Gastrocnemius medialis (tissue), 4 donors: ENCODE measurements around the gene DVL2. TPM values are rescaled to one million over a fixed set of nuclear protein-coding genes. Genes with fewer than 3 reads are reported as not detected.
"Not testable (repeated sequence)": the region's sequence is repeated elsewhere in the genome, so short reads cannot be mapped to it uniquely, and the experiment has no call there.

Experiments used
- ATAC-seq, 2 donors: fragments of 150-250 bp; one replicate each; pipeline ENCODE4 v1.9.1; 2016
- DNase-seq, 2 donors: peaks; one replicate each; pipeline ENCODE4 v3.0.0-alpha.2; 2019
- H3K27ac ChIP-seq, 4 donors: fragments of 200-600 bp; sonication (generic); 1 replicate in 1 of 4; 2 replicates in 3 of 4; pipeline ENCODE4 v1.5.1; 2016 to 2018; ENCODE audit warnings: mild to moderate bottlenecking in 2 of 4, moderate library complexity in 1 of 4
- H3K27me3 ChIP-seq, 3 donors: fragments of 200-600 bp; sonication (generic) in 2 of 3; 1 replicate in 1 of 3; 2 replicates in 2 of 3; pipeline versions ENCODE4 v1.5.1 to v1.6.0; 2016 to 2019; ENCODE audit warnings: mild to moderate bottlenecking in 1 of 3, moderate library complexity in 1 of 3
- H3K36me3 ChIP-seq, 2 donors: fragments of 200-600 bp; sonication (generic) in 1 of 2; one replicate each; pipeline ENCODE4 v1.5.1; 2017 to 2018
- H3K4me1 ChIP-seq, 2 donors: fragments of 200-600 bp; sonication (generic) in 1 of 2; one replicate each; pipeline ENCODE4 v1.5.1; 2016 to 2017; ENCODE audit warnings: mild to moderate bottlenecking in 2 of 2
- H3K4me3 ChIP-seq, 4 donors: fragments of 200-600 bp; sonication (generic) in 3 of 4; 1 replicate in 1 of 4; 2 replicates in 3 of 4; pipeline ENCODE4 v1.5.1; 2016 to 2019; ENCODE audit warnings: mild to moderate bottlenecking in 2 of 4
- H3K9me3 ChIP-seq, 3 donors: fragments of 200-600 bp; sonication (generic) in 2 of 3; 1 replicate in 1 of 3; 2 replicates in 2 of 3; pipeline ENCODE4 v1.5.1; 2016 to 2019
- POLR2A ChIP-seq, 2 donors: fragments of 450-650 bp; IDR thresholded peaks; one replicate each; pipeline ENCODE4 v1.6.1; 2017; ENCODE audit warnings: antibody characterized with exemption in 2 of 2, mild to moderate bottlenecking in 2 of 2, moderate library complexity in 2 of 2
- in situ Hi-C, 4 donors: fragments of 200-750 bp; cut with MboI; loops; one replicate each; pipeline versions ENCODE4 v1.15.0 to v1.8.0; 2017; ENCODE audit warnings: low sequenced_read_pairs in 4 of 4
- intact Hi-C: fragments of 100-400 bp; cut with DNase I; formaldehyde crosslinking; loops from one replicate; pipeline ENCODE4 v1.15.1; 2023; ENCODE audit warnings: low total_unique reads
- total RNA-seq, 4 donors: library from RNA; depleted of rRNA; stranded (reverse); fragments of >200 nt; gene quantifications; one replicate each; pipeline versions ENCODE4 v1.1.0 to v1.2.3, GENCODE V29; 2016
- TF ChIP-seq, protein P1 (sequence below), 5 experiments: fragments of 450-650 bp in 3 of 5; fragments of 200-600 bp in 2 of 5; sonication (generic) in 2 of 5; IDR thresholded peaks in 4 of 5; conservative IDR thresholded peaks in 1 of 5; 1 replicate in 4 of 5; 2 replicates in 1 of 5; pipeline ENCODE4 v1.5.1; 2016 to 2019; ENCODE audit warnings: antibody characterized with exemption in 5 of 5, mild to moderate bottlenecking in 3 of 5, moderate library complexity in 3 of 5

DVL2 gene
- total RNA-seq, 4 donors from 2014 or later, result 15.5 to 22.6 (median 20.5) TPM

DNA sequence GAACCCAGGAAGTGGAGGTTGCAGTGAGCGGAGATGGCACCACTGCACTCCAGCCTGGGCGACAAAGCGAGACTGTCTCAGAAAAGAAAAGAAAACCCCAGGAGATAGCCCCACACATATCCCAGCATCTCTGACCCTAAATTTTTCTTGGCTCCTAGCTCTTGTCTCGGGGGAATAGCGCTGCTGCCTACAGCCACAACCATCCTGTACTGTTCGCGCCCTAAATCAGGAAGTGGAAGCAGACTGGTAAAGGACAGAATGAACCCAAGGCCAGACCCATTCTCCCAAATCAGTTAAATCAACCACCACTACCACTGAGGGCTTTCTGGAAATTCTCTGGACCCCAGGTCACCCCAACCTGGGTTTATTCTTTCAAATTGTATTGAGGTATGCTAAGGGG is 15.5 kb upstream of the DVL2 start:
- Histone ChIP-seq H3K36me3 (peaks cover 0 to 28% of the 10 kb centered on the region in 2 donors), H3K9me3 (no peaks in the 10 kb centered on the region), H3K4me3 (peak overlapping the region; percentile 69 to 98 (median 81)), H3K27ac (peak overlapping the region; percentile 98 to 100 (median 98)), H3K27me3 (no peaks in the 10 kb centered on the region), H3K4me1 (peaks cover 43 to 44% of the 10 kb centered on the region in 2 donors)
- no peak for ATAC-seq
- DNase-seq, result no peak
- no peak for TF ChIP-seq POLR2A (IDR thresholded peaks at IDR 0.05)
- TF ChIP-seq, protein P1, sequence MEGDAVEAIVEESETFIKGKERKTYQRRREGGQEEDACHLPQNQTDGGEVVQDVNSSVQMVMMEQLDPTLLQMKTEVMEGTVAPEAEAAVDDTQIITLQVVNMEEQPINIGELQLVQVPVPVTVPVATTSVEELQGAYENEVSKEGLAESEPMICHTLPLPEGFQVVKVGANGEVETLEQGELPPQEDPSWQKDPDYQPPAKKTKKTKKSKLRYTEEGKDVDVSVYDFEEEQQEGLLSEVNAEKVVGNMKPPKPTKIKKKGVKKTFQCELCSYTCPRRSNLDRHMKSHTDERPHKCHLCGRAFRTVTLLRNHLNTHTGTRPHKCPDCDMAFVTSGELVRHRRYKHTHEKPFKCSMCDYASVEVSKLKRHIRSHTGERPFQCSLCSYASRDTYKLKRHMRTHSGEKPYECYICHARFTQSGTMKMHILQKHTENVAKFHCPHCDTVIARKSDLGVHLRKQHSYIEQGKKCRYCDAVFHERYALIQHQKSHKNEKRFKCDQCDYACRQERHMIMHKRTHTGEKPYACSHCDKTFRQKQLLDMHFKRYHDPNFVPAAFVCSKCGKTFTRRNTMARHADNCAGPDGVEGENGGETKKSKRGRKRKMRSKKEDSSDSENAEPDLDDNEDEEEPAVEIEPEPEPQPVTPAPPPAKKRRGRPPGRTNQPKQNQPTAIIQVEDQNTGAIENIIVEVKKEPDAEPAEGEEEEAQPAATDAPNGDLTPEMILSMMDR (IDR thresholded peaks at IDR 0.05 in 4 of 5, conservative IDR thresholded peaks at IDR 0.05 in 1 of 5), result no peak
- intact Hi-C loops, result loop anchor here (2.0 to 5.0 kb wide), 3 partner anchors 233 to 437 kb away; partner anchors contain the start of genes TP53 and WRAP53
- in situ Hi-C loops, result loop anchor here in 1 of 4 donors (10.0 kb wide), 1 partner anchor 55 kb away; the partner anchor contains the start of gene EIF5A

DNA sequence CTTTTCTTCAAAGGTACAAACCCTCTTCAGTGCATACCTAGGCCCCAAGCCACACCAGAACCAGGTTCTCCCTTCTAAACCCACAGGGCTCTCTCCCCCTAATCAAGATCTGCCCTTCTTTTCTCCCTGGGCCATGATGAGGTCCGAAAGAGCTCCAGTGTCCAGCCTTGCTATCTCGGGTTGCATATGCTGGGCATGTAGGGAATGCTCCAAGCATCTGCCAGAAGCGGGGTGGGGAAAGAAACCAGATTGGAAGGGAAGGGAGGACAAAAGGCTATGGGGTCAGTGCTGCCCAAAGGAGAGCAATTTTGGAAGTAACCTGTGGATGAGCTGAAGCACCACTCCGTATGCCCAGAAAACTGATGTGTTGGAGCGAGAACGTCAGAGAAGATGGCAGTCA is 14.9 kb upstream of the DVL2 start:
- Histone ChIP-seq H3K4me1 (peaks cover 43 to 44% of the 10 kb centered on the region in 2 donors), H3K27me3 (no peaks in the 10 kb centered on the region), H3K4me3 (peak overlapping the region; percentile 69 to 98 (median 81)), H3K9me3 (no peaks in the 10 kb centered on the region), H3K27ac (peak overlapping the region; percentile 98 to 100 (median 98)), H3K36me3 (peaks cover 0 to 29% of the 10 kb centered on the region in 2 donors)
- in situ Hi-C loops, result no loop called here
- peak in 1 of 2 donors; percentile 45 for DNase-seq
- no peak for TF ChIP-seq POLR2A (IDR thresholded peaks at IDR 0.05)
- TF ChIP-seq, protein P1 (IDR thresholded peaks at IDR 0.05 in 4 of 5, conservative IDR thresholded peaks at IDR 0.05 in 1 of 5), result no peak
- peak in 1 of 2 donors; percentile 7 for ATAC-seq
- intact Hi-C loops, result loop anchor here (2.0 kb wide), 1 partner anchor 234 kb away; no protein-coding TSS in a partner anchor

DNA sequence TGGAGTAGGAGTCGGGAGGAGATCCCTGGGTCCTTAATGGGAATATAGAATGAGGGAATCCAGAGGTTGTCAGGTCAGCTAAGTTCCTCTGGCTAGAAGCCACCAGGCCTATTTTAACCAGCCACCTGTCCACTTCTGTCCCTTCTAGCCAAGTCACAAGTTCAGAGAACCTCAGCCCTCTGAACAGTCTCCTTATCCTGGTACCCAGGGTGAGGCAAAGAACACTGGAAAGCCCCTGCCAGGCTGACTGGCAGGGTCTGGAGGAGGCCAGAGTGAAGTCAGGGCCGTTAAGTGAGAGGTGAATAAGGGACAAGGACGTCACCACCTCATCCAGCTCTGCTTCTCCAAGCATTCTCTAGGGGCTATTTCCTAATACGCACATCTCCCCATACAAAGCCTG is 14.5 kb upstream of the DVL2 start:
- no peaks in the 10 kb centered on the region for H3K27me3 ChIP-seq
- no peaks in the 10 kb centered on the region for H3K9me3 ChIP-seq
- H3K36me3 ChIP-seq, result peaks cover 0 to 32% of the 10 kb centered on the region in 2 donors
- ATAC-seq (peak; percentile 65 to 67), DNase-seq (peak; percentile 74 to 91)
- intact Hi-C loops (loop anchor here (2.0 kb wide), 1 partner anchor 234 kb away; no protein-coding TSS in a partner anchor), in situ Hi-C loops (no loop called here)
- TF ChIP-seq, protein P1 (IDR thresholded peaks at IDR 0.05 in 4 of 5, conservative IDR thresholded peaks at IDR 0.05 in 1 of 5), result no peak
- peak; percentile 80 to 87 for TF ChIP-seq POLR2A (IDR thresholded peaks at IDR 0.05)
- H3K27ac ChIP-seq, result peak overlapping the region; percentile 98 to 100 (median 98)
- H3K4me3 ChIP-seq, result peak overlapping the region in 3 of 4 donors; percentile 37 to 81 (median 69)
- peaks cover 43 to 44% of the 10 kb centered on the region in 2 donors for H3K4me1 ChIP-seq

- Histone ChIP-seq H3K4me1 (peaks cover 37 to 41% of the 10 kb centered on the region in 2 donors), H3K27ac (peak overlapping the region; percentile 98 to 100 (median 98)), H3K36me3 (peaks cover 0 to 32% of the 10 kb centered on the region in 2 donors), H3K27me3 (no peaks in the 10 kb centered on the region), H3K4me3 (no peak overlapping the region), H3K9me3 (no peaks in the 10 kb centered on the region)
- intact Hi-C loops (no loop called here), in situ Hi-C loops (no loop called here)
- no peak for DNase-seq
- TF ChIP-seq, protein P1 (IDR thresholded peaks at IDR 0.05 in 4 of 5, conservative IDR thresholded peaks at IDR 0.05 in 1 of 5), result no peak
- no peak for TF ChIP-seq POLR2A (IDR thresholded peaks at IDR 0.05)
- ATAC-seq, result no peak
These were observed 12.5 kb upstream of the DVL2 start for GRCh38 chr17:7246779-7247178.

DNA sequence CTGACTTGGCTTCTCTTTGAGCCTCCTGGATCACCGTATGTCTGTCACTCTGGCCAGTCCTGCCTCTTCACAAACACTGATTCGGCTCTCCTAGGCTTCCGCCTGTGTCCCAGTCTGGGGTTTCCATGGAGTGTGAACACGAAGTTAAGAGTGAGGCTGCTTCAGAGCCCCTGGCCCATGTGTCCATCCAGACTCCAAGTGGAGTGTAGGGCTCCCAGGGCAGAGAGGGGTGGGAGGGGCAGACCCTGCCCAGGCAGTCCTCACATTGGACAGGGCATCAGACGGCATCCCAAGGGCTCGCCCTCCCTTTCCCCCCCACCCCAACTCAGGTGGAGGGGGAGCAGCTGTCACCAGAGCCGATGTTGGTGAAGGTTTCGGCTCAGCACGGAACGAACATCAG is 9.5 kb upstream of the DVL2 start:
- H3K27ac ChIP-seq, result peak overlapping the region; percentile 92 to 99 (median 98)
- ATAC-seq, H3K4me3 ChIP-seq, H3K27me3 ChIP-seq, in situ Hi-C loops, DNase-seq, H3K9me3 ChIP-seq: not testable (repeated sequence)
- peaks cover 35 to 44% of the 10 kb centered on the region in 2 donors for H3K4me1 ChIP-seq
- H3K36me3 ChIP-seq, result peaks cover 0 to 44% of the 10 kb centered on the region in 2 donors
- intact Hi-C loops, result loop anchor here (2.0 to 5.0 kb wide), 2 partner anchors 63 to 908 kb away; partner anchors contain the start of genes EIF5A and PER1
